KOPT-K1 (cell line): ENCODE results near the gene NAP1L4.

Experiments used
- H3K27ac ChIP-seq: fragments of 200-600 bp; sonication (generic); 2 replicates; pipeline ENCODE4 v1.5.1; 2016; ENCODE audit warnings: antibody characterized with exemption, mild to moderate bottlenecking, low read depth, low read length; ENCODE audit not compliant: poor library complexity, severe bottlenecking
- H3K36me3 ChIP-seq: fragments of 200-600 bp; sonication (generic); 2 replicates; pipeline ENCODE4 v1.5.1; 2017; ENCODE audit warnings: antibody characterized with exemption, mild to moderate bottlenecking, low read length, moderate library complexity; ENCODE audit not compliant: insufficient read depth
- H3K9me3 ChIP-seq: fragments of 200-600 bp; sonication (generic); 2 replicates; pipeline ENCODE4 v1.5.1; 2017; ENCODE audit warnings: antibody characterized with exemption, low read length, mild to moderate bottlenecking; ENCODE audit not compliant: insufficient read depth, poor library complexity, severe bottlenecking

NAP1L4 gene

GRCh38 chr11:2899080-2899783 lies 92.9 kb downstream of the NAP1L4 start:
- Histone ChIP-seq H3K36me3 (no peaks in the 10 kb centered on the region), H3K27ac (no peak overlapping the region), H3K9me3 (no peaks in the 10 kb centered on the region)

GRCh38 chr11:2898366-2899079 lies 93.6 kb downstream of the NAP1L4 start:
- Histone ChIP-seq H3K36me3 (no peaks in the 10 kb centered on the region), H3K27ac (no peak overlapping the region), H3K9me3 (no peaks in the 10 kb centered on the region)

GRCh38 chr11:2897048-2897447 lies 95.1 kb downstream of the NAP1L4 start:
- Histone ChIP-seq H3K27ac (no peak overlapping the region), H3K9me3 (no peaks in the 10 kb centered on the region), H3K36me3 (no peaks in the 10 kb centered on the region)

GRCh38 chr11:2896047-2896446 lies 96.1 kb downstream of the NAP1L4 start:
- Histone ChIP-seq H3K36me3 (no peaks in the 10 kb centered on the region), H3K27ac (no peak overlapping the region), H3K9me3 (no peaks in the 10 kb centered on the region)
